Activated T-helper 1 cell treated with Interleukin-2 at 50 U/mL for 16 hours (primary cell): Measurements from ENCODE around the gene BPI.
"Not testable (repeated sequence)": the region's sequence is repeated elsewhere in the genome, so short reads cannot be mapped to it uniquely, and the experiment has no call there.

Experiments
- DNase-seq: peaks from one replicate; pipeline ENCODE4 v3.0.0-alpha.2; 2020; ENCODE audit warnings: low read depth

BPI gene

GRCh38 chr20:38303908-38304379 is at the start of gene BPI:
BPI (plus strand) TSS chr20:38304156; CDS start chr20:38304224, 68 bp downstream.
- DNase-seq = no peak

- not testable (repeated sequence) for DNase-seq
Observed at GRCh38 chr20:38254621-38255020, 49.3 kb upstream of the BPI start.

GRCh38 chr20:38255393-38255792 is 48.6 kb upstream of the BPI start:
- no peak for DNase-seq

GRCh38 chr20:38256021-38256420 is 47.9 kb upstream of the BPI start:
- DNase-seq = no peak

GRCh38 chr20:38256966-38257365 is 47.0 kb upstream of the BPI start:
- DNase-seq = no peak

- DNase-seq = no peak
Observed at GRCh38 chr20:38258545-38259215, 45.3 kb upstream of the BPI start.

- DNase-seq = no peak
Observed at GRCh38 chr20:38260025-38260377, 44.0 kb upstream of the BPI start.

- no peak for DNase-seq
Observed at GRCh38 chr20:38260378-38261053, 43.4 kb upstream of the BPI start, which contains the start of gene KIAA1755. KIAA1755 (minus strand) TSS chr20:38260735; CDS start chr20:38260500, 235 bp downstream.

- no peak for DNase-seq
Observed at GRCh38 chr20:38261054-38261390, 42.9 kb upstream of the BPI start.

- no peak for DNase-seq
Observed at GRCh38 chr20:38262931-38263330, 41.0 kb upstream of the BPI start.

- DNase-seq = no peak
Observed at GRCh38 chr20:38266426-38266825, 37.5 kb upstream of the BPI start.

GRCh38 chr20:38267296-38267695 is 36.7 kb upstream of the BPI start:
- DNase-seq = no peak

- no peak for DNase-seq
Observed at GRCh38 chr20:38267901-38268514, 35.9 kb upstream of the BPI start.

GRCh38 chr20:38269040-38269439 is 34.9 kb upstream of the BPI start:
- no peak for DNase-seq

GRCh38 chr20:38269715-38270114 is 34.2 kb upstream of the BPI start:
- DNase-seq = no peak

GRCh38 chr20:38270869-38271605 is 32.9 kb upstream of the BPI start:
- no peak for DNase-seq

- DNase-seq = no peak
Observed at GRCh38 chr20:38271608-38272120, 32.3 kb upstream of the BPI start.

- no peak for DNase-seq
Observed at GRCh38 chr20:38272398-38272797, 31.6 kb upstream of the BPI start.

- no peak for DNase-seq
Observed at GRCh38 chr20:38272961-38273360, 31.0 kb upstream of the BPI start.

GRCh38 chr20:38275815-38276550 is 28.0 kb upstream of the BPI start:
- DNase-seq = no peak

- DNase-seq = no peak
Observed at GRCh38 chr20:38277285-38277684, 26.7 kb upstream of the BPI start.

GRCh38 chr20:38277691-38278090 is 26.3 kb upstream of the BPI start:
- DNase-seq = no peak
